ENCODE results near the gene PPM1M.
A peak's percentile ranks its signal among the peaks of the same experiment; 100 is the strongest.

The PPM1M gene

DNA sequence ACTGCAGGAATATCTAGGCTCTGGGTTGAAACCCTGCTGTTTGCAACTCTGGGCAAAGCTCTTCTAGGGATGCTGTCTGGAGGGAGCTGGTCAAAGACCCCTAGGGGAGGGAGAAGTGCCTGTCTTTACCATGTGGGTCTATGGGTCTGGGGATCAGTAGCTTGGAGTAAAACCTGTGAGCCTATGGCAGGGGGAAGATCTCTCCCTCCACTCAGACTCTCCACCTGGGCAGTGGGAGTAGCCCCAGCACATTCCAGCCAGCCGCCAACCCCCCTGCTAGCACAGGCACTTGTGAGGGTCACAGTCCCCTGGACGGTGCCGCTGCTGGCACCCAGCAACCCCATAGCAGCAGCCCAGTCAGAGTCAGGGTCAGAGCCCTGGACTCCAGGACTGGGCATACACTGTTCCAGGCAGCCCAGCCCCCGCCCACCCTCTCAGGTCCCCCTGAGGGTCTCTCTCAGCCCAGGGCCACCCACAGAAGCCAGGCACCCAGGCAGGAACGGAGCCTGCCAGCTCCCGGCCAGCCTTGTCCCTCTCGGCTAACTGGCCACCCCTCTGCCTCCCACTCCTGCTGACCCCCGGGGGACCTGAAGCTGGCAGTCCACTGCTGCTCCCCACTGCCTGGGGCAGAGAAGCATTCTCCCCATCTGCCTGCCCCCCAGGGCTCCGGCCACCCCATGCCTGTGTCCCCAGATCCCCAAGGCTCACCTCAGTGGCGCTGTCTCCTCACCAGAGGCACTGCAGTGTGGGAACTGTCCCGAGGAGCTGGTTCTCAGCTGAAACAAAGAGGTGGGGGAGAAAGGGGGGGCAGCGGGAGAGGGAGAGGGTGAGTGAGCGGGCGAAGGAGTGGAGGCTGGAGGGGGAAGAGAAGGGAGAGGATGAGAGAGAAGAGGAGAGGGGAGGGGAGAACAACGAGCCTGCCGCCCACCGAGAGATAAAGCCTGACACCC lies 52.9 kb downstream of the PPM1M start:
- Histone ChIP-seq H3K4me3 (ENCODE audit: low read length) (peak overlapping the region; percentile 0; the same call in 1 of the 2 replicates), H3K36me3 (ENCODE audit: control insufficient read depth, insufficient read depth, low read length) (no peaks in the 10 kb centered on the region), H3K27ac (ENCODE audit: low read length) (no peak overlapping the region), H3K27me3 (ENCODE audit: control insufficient read depth, insufficient read depth, low read length) (no peaks in the 10 kb centered on the region), H3K9me3 (ENCODE audit: control insufficient read depth, insufficient read depth, low read length) (no peaks in the 10 kb centered on the region), H3K4me1 (ENCODE audit: control insufficient read depth, insufficient read depth, low read length) (peaks cover 9% of the 10 kb centered on the region)
- DNase-seq (ENCODE audit: low read depth, low spot score): no peak
- no CpG with 5 or more reads among the region's 17 CpGs for WGBS (ENCODE audit: insufficient coverage, insufficient read length)

DNA sequence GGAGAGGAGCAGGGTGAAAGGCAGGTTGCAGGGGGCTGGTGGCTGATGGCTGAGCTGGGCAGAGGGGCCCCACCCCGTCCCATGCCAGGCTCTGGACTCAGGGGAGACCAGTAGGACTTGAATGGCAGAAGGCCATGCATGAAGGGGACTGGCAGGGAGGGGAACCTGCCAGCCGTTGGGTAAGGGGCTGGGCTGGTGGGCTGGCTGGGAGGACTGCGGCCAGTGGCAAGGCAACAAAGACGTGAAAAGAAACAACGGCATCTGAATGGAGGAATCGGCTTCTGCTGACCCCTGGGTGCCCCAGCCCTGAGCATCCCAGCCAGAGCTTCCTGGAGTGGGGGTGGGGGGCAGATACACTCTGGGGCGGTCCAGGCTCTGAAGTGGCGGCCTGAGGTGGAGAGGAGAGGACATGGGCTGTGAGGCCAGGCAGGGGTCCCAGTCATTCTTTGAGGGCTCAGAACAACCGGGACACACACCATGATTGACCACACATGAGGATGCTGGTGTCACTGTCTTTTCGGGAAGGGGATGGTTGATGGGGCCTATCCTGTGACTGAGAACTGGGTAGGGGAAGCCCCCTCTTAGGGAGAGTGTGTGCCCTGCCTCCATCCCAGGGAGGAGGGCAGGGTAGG lies 53.8 kb downstream of the PPM1M start:
- Histone ChIP-seq H3K9me3 (ENCODE audit: control insufficient read depth, insufficient read depth, low read length) (no peaks in the 10 kb centered on the region), H3K4me1 (ENCODE audit: control insufficient read depth, insufficient read depth, low read length) (peaks cover 9% of the 10 kb centered on the region), H3K36me3 (ENCODE audit: control insufficient read depth, insufficient read depth, low read length) (no peaks in the 10 kb centered on the region), H3K27ac (ENCODE audit: low read length) (no peak overlapping the region), H3K27me3 (ENCODE audit: control insufficient read depth, insufficient read depth, low read length) (no peaks in the 10 kb centered on the region), H3K4me3 (ENCODE audit: low read length) (peak overlapping the region; percentile 1; the same call in 1 of the 2 replicates)
- no peak for DNase-seq (ENCODE audit: low read depth, low spot score)
- no CpG with 5 or more reads among the region's 10 CpGs for WGBS (ENCODE audit: insufficient coverage, insufficient read length)
